HG03280 (cell line): ENCODE measurements around the gene RPS6KB2.
"Not testable (repeated sequence)": the region's sequence is repeated elsewhere in the genome, so short reads cannot be mapped to it uniquely, and the experiment has no call there.

Experiments used
- ATAC-seq: cut with Tn5 transposase; IDR thresholded peaks from one replicate; pipeline ENCODE4 v1.9.1; 2021; ENCODE audit warnings: mild to moderate bottlenecking, moderate library complexity; ENCODE audit not compliant: unreplicated experiment

RPS6KB2 gene

DNA sequence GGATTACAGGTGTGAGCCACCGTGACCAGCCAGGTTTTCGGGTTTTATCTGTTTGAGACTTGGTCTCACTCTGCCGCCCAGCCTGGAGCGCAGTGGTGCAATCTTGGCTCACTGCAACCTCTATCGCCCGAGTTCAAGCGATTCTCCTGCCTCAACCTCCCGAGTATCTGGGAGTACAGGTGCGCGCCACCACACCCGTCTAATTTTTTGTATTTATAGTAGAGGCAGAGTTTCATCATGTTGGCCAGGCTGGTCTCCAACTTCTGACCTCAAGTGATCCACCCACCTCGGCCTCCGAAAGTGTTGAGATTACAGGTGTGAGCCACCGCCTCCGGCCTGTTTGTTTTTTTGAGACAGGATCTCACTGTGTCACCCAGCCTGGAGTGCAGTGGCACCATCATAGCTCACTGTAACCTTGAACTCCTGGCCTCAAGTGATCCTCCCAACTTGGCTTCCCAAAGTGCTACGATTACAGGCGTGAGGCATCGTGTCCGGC lies 882 bp upstream of the RPS6KB2 start:
- ATAC-seq = not testable (repeated sequence)

DNA sequence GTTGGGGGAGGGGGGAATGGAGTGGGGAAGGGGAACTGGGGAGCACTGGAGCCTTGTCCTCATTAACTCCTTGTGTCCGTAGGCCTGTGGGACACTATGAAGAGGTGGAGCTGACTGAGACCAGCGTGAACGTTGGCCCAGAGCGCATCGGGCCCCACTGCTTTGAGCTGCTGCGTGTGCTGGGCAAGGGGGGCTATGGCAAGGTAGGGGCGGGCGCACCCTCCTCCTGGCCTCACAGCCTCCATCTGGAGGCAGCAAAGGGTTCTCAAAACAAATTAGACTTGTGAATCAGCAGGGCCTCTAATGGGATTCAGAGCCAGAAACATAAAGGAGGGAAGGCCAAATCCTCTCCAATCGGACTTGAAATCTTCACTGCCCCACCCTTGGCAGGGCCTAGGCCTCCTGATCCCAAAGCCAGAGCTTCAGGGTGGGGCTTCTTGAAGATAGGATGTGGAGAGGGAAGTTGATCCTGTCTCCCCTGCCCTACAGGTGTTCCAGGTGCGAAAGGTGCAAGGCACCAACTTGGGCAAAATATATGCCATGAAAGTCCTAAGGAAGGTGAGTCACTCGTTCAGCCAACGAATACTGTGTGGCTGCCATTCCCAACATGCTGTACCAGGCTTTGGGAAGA lies 859 bp downstream of the RPS6KB2 start:
- no peak for ATAC-seq

DNA sequence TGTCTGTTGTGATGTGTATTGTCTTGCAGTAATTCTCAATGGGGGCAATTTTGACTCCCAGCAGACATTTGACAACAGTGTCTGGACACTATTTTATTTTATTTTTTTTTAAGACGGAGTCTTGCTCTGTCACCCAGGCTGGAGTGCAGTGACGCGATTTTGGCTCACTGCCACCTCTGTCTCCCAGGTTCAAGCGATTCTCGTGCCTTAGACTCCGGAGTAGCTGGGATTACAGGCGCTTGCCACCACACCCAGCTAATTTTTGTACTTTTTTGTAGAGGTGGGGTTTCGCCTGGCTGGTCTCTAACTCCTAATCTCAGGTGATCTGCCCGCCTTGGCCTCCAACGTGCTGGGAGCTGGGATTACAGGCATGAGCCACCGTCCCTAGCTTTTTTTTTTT lies 1.4 kb downstream of the RPS6KB2 start:
- no peak for ATAC-seq

DNA sequence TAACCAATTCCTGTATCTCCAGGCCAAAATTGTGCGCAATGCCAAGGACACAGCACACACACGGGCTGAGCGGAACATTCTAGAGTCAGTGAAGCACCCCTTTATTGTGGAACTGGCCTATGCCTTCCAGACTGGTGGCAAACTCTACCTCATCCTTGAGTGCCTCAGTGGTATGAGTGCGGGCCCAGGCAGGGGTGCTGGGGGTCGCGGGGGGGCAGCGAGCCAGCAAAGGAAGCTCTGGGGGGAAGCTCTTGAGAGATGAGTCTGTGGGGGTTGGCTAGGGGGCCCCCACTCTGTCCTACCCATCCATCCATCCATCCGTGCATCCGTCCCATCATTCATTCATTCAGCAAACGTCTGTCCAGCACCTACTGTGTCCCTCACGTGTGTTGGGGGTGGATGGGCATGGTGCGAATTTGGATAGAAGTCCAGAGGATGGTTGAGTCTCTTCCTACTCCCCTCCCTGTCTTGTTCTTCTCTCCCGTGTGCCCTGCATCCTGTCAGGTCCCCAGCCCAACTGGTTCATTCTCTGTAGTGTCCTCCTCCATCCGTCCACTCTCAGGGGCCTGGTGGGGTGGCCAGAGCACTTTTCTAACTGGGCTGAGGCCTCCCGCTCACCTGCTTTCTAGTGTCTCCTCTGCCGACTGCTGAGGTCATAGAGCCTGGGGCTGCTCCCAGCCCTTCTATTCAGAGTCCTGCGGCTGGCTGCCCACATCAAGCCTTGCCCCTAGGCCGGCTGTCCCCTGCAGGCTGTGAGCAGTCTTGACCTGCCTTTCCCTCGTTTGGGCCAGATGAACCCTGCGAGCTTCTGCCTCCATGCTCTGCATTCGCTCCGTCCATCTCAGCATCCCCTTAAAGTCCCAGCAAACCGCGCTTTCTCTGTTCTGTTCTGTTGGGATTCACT lies 3.3 kb downstream of the RPS6KB2 start:
- no peak for ATAC-seq

DNA sequence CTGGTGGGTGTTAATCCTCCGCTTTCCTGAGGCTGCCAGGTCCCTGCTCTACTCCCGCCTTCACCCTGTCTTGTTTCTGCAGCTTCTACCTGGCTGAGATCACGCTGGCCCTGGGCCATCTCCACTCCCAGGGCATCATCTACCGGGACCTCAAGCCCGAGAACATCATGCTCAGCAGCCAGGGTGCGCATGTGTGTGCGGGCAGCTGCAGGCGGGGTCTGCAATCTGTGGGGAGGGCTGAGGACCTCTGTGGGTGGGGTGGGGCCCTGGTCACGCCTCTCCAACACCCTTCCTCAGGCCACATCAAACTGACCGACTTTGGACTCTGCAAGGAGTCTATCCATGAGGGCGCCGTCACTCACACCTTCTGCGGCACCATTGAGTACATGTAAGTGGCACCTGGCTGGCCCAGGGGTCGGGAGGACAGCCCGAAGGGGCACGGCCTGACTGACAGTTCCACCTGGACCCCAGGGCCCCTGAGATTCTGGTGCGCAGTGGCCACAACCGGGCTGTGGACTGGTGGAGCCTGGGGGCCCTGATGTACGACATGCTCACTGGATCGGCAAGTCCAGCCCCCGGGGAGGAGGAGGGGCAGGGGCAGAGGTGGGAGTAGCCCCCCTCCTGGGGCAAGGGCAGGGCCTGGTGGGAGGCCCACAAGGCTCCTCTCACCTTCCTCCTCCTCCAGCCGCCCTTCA lies 4.5 kb downstream of the RPS6KB2 start:
- no peak for ATAC-seq

DNA sequence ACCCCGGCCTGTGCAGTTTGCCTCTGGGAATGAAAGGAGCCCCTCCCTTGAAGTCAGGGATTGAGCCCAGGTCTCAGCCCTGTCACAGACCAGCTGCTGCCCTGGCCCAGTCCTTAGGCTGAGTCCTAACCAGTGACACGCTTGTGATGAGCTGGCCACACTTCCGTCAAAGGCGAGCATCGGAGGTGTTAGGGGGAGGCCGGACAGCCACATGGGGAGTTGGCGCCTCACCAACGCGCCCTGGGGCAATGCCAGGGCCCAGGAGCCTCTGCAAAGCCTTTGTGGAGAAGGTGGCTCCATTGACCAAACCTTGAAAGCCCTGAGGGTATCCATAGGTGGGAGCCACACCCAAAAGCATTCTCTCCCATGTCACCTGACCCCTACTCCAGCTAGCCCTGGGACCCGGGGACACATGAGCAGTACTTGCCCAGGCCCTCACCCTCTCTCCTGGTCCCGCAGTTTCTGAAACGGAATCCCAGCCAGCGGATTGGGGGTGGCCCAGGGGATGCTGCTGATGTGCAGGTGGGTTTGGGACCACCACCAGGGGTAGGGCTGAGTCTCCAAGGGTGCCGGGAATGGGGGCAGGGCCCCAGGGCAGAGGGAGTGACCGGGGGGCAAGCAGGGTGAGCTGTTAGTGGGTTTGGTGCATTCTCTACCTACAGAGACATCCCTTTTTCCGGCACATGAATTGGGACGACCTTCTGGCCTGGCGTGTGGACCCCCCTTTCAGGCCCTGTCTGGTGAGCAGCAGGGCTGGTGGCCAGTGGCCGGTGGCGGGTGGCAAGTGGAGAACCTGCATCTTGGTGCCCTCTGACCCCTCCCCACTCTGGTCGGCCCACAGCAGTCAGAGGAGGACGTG lies 5.5 kb downstream of the RPS6KB2 start:
- no peak for ATAC-seq

DNA sequence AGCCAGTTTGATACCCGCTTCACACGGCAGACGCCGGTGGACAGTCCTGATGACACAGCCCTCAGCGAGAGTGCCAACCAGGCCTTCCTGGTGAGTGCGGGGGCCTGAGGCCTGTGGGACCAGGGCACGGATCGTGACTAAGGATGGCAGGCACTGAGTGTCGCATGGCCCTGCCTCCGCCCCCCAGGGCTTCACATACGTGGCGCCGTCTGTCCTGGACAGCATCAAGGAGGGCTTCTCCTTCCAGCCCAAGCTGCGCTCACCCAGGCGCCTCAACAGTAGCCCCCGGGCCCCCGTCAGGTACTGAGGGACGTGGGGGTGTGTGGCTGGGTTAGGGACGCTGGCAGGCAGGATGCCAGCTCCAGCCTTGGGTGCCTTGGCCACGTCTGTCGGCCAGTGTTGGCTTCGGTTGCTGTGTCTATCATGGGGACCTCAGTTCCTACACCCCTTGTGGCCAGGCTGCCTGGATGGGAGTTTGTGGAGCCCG lies 6.1 kb downstream of the RPS6KB2 start:
- ATAC-seq = no peak

DNA sequence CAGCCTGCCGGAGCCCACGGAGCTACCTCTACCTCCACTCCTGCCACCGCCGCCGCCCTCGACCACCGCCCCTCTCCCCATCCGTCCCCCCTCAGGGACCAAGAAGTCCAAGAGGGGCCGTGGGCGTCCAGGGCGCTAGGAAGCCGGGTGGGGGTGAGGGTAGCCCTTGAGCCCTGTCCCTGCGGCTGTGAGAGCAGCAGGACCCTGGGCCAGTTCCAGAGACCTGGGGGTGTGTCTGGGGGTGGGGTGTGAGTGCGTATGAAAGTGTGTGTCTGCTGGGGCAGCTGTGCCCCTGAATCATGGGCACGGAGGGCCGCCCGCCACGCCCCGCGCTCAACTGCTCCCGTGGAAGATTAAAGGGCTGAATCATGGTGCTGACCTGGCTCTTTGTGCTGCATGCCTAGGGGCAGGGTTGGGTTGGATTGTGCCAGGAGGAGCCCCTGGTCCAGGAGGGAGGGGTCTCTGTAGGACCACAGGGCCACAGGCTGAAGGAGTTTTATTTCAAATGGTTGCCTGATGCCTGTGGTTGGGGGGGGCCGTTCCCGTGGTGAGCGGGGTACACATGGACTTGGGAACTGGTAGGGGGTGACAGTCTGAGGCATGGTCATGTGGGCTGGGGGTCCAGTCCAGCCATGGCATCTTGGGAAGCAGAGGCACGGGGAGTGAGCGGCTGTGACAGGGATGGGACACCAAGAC lies 6.9 kb downstream of the RPS6KB2 start:
- no peak for ATAC-seq

DNA sequence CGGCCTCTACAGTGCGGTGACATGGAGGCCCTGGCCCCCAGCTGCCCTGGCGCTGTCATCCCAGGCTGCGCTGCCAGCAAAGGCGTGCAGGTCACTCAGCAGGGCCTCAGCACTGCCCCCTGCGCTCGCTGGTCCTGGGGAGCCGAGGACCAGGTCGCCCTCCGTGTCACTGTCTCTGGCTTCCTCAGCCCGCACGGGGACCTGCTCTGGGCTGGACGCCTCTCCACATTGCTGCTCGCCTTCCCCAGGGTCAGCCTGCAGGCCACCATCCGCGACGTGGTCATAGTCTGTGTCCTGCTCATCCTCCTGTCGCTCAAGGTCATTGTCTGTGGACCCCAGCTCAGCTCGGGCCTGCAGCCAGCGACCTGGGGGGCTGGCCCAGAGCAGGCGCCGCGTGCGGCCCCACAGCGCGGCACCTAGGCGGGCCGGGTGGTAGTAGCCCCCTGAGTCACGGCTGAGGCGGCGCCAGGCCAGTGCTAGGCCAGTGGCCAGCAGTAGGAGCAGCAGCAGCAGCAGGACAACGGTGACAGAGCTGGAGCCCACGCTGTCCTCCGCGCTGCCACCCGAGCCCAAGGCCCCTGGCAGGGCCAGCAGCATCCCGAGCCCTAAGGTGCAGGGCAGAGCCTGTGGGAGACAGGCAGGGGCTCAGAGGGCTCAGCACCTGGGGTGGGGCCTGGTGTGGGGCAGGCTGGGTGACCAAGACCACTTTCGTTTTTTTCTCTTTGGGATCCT lies 7.6 kb downstream of the RPS6KB2 start:
- no peak for ATAC-seq

DNA sequence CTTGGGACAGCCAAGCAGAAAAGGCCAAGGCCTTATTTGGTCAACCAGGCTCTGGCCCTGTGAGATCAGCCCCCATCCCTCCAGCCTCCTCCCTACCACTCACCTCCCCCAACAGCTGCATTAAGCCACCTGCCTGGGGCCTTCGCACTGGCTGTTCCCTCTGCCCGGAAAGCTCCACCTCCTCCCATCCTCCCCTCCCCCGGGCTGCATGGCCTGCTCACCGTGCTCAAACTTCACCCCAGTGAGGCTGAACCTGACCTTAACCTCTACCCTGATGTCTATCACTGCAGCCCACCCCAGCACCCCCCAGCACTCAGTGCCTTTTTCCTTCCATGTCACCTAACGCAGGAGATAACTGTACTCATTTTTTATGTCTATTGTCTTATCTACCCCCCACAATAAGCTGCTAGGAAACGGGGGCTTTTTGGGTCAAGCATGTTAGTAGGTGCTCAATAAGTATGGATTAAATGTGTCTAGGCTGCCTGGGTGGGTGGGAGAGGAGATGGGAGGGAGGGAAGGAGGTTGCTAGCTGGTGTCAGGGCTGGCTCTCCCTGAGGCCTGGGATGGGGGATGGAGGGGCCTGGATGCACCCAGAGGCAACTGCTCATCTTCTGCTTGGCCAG lies 8.3 kb downstream of the RPS6KB2 start:
- ATAC-seq = no peak

DNA sequence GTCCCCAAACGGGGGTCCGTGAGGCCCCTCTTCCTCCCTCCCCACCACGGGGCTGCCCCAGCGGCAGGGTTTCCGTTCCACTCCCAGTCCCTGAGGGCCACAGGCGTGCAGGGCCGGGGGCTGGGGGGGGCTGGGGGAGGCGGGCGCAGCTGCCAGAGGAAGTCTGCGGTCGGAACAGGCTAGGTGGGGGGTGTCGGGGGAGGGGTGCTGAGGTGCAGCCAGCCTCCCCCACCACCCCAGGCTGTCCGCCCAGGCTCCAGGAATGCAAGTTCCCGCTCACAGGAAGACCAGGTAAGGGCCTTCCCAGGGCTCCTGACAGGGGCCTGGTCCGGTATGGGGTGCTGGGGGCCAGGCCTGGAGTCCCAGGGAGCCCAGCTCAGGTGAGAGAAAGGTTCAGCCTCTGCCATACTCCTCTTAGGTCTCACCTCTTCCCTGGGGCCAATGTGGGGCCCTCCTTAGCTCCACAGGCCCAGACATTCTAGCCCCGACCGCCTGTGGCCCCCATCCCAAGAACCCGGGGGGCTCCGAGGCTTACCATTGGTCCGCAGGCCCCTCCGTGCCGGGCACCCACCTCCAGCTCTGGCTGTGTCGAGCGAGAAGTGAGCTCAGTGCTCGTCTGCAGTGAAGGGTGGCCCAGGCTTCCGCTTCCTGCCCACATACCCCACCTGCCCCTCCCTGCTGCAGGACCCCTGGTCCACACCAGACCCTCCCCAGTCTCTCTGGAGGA lies 9.0 kb downstream of the RPS6KB2 start, which contains the start of gene PTPRCAP:
PTPRCAP (minus strand) TSS at position 601 of the 727 bp plus-strand sequence; CDS start at position 538, 63 bp downstream.
- no peak for ATAC-seq

DNA sequence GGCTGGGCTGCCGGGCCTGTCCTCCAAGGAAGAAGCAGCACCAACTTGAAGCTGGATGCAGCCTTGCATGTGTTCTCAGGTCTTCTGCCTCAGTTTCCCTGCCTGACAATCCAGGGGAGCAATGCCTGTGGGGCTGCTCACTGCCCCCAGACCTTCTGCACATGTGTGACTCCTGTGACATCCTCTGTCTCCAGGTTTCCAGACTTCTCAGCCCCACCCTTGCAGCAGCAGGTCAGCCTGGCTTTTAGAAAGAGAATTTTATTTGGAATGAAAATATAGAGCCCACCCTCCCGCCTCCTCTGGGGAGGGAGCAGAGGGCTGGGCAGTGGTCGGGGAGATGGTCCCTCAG lies 9.5 kb downstream of the RPS6KB2 start:
- no peak for ATAC-seq

DNA sequence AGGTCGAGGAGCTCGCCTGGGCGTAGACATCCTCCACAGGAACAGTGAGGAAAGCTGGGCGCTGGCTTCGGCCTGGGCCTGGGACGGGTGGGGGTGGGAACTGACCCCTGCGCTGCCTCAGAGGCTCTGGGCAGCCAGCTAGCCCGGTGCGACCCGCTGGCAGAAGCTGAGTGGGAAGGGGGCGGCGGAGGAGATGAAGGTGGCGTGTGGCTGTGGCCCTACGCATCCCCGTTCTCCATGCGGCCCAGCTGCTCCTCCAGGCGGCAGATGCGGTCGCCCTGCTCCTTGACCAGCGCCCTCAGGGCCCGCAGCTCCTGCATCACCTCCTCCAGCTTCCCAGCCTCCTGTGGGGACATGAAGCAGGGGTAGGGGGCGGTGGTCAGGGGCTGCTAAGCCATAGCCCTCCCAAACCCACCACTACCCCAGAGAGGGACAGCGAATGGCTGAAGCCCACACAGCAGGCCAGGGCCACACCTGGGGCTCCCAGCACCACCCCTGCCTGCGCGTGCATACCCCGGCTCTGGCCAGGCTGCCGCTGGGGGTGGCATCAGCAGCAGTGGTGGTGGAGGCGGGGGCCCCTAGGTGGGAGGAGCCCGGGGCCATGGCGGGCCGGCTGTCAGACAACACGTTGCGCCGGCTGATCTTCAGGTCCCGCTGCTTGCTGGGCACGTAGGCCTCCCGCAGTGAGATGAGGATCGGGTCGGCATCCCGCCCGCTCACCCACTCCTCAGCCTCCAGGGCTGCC lies 10.0 kb downstream of the RPS6KB2 start:
- no peak for ATAC-seq

DNA sequence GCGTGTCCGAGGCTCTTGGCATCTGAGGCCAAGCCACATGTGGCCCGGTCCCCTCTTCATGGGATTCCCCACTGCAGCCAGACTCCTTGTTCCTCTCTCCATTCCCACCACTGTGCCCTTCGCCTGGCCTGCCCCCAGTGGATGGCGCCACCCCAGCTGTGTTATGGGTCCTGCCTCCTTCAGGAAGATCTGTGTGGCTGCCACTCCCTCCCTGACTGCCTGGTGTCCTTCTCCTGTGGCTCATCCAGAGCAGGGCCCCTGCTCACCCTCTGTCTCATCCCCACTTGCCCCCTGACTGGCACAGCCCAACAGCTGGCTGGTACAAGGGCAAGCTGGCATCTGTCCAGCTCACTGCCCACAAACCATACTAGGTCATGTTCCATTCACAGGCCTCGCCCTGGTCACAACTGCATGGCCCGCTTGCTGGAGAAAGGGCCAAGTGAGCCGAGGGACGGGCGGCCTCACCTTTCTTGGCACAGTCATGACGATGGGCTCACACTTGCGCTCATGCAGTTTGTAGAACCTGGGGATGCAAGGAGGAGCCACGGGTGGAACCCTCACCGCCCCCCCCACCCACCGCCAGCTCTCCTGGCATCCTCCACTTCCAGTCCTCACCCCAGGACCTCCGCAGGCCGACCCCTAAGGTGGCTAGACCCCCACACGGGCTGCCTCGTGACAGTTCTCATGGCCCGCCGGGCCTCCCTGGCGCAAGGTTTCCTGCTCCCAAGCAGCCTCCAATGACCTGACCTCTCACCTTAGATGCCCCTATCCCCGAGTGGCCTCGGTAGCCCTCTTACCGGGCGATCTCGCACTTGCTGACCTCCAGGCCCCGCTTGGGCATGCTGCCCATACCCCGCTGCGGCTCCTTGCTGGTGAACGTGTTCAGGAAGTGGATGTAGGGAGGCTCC lies 11.3 kb downstream of the RPS6KB2 start:
- no peak for ATAC-seq

DNA sequence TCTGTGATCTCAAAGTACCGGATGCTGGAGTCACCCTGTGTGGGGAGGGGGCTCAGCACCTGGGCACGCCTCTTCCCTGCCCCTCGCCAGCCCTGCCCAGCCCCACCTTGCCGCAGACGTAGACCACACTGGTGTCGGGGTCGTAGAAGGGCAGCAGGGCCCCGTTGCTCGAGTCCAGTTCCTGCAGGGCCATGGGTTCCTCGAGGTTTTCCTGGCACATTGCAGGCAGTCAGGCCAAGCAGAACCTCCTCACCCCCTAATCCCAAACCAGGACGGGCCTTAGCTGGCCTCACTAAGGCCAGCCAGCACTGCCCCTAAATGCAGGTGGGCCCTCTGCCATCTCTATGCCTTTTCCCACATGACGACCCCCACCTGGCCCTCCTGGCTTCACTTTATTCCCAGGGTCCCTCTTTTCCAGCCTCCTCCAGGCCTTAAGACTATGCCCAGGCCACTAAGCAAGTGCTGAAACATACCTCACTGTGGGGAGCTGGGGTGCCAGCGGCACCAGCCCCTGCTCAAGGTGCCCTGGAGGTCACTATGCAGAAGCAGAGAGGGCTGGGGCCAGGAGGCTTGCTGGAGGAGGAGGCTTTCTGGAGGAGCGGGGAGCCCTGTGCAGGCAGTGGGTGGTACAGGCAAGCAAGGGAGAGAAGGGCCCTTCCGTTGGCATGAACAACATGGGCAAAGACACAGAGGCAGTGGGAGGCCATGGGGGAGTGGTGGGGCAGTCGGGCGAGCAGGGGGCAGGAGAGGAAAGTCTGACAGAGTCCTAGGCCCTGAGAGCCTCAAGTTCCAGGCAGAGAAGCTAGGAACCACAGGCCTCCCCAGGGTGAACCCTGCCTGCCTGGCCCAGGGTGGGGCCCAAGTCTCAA lies 12.2 kb downstream of the RPS6KB2 start:
- no peak for ATAC-seq
